Astrocyte of the hippocampus (primary cell): ENCODE measurements around the gene UGT1A6.

Source experiments
- DNase-seq: peaks from one replicate; pipeline ENCODE4 v3.0.0; 2011; ENCODE audit warnings: low read depth, low spot score

UGT1A6 gene

GRCh38 chr2:233818639-233819621, 126.2 kb downstream of the UGT1A6 start:
- DNase-seq: no peak

- no peak for DNase-seq
Observed at GRCh38 chr2:233819884-233820773, 127.4 kb downstream of the UGT1A6 start.

- no peak for DNase-seq
Observed at GRCh38 chr2:233820774-233821105, 128.1 kb downstream of the UGT1A6 start.

- DNase-seq: no peak
Observed at GRCh38 chr2:233821196-233821595, 128.5 kb downstream of the UGT1A6 start.

GRCh38 chr2:233821709-233822100, 129.0 kb downstream of the UGT1A6 start:
- DNase-seq: no peak

- no peak for DNase-seq
Observed at GRCh38 chr2:233822101-233822771, 129.5 kb downstream of the UGT1A6 start.
